ENCODE results near the gene S100PBP.

Gene S100PBP

GRCh38 chr1:32870615-32871363 is 53.3 kb downstream of the S100PBP start, which contains the start of gene FNDC5:
Gene FNDC5 (minus strand): TSS chr1:32870912.
- DNase-seq (ENCODE audit: low spot score) = peak; percentile 83

GRCh38 chr1:32871364-32872191 is 54.1 kb downstream of the S100PBP start:
- no peak for DNase-seq (ENCODE audit: low spot score)

GRCh38 chr1:32872192-32872460 is 54.7 kb downstream of the S100PBP start:
- no peak for DNase-seq (ENCODE audit: low spot score)

GRCh38 chr1:32873484-32873883 is 56.0 kb downstream of the S100PBP start:
- no peak for DNase-seq (ENCODE audit: low spot score)

- DNase-seq (ENCODE audit: low spot score) = no peak
Observed at GRCh38 chr1:32874860-32875752, 57.7 kb downstream of the S100PBP start.

- peak; percentile 83 for DNase-seq (ENCODE audit: low spot score)
Observed at GRCh38 chr1:32876341-32877210, 59.1 kb downstream of the S100PBP start.

GRCh38 chr1:32877211-32878110 is 60.0 kb downstream of the S100PBP start:
- no peak for DNase-seq (ENCODE audit: low spot score)

GRCh38 chr1:32878183-32878582 is 60.7 kb downstream of the S100PBP start:
- peak; percentile 69 for DNase-seq (ENCODE audit: low spot score)

- no peak for DNase-seq (ENCODE audit: low spot score)
Observed at GRCh38 chr1:32878637-32879041, 61.2 kb downstream of the S100PBP start.

- no peak for DNase-seq (ENCODE audit: low spot score)
Observed at GRCh38 chr1:32881291-32881690, 63.8 kb downstream of the S100PBP start.

GRCh38 chr1:32881871-32882850 is 64.7 kb downstream of the S100PBP start:
- no peak for DNase-seq (ENCODE audit: low spot score)

GRCh38 chr1:32883338-32884031 is 66.0 kb downstream of the S100PBP start:
- DNase-seq (ENCODE audit: low spot score) = no peak

GRCh38 chr1:32884032-32884372 is 66.5 kb downstream of the S100PBP start:
- no peak for DNase-seq (ENCODE audit: low spot score)

GRCh38 chr1:32884726-32885125 is 67.3 kb downstream of the S100PBP start:
- DNase-seq (ENCODE audit: low spot score) = no peak

- no peak for DNase-seq (ENCODE audit: low spot score)
Observed at GRCh38 chr1:32885676-32886003, 68.2 kb downstream of the S100PBP start.

- peak; percentile 89 for DNase-seq (ENCODE audit: low spot score)
Observed at GRCh38 chr1:32886004-32886827, 68.8 kb downstream of the S100PBP start, which contains the start of gene HPCA. Gene HPCA (plus strand): TSS chr1:32886491. CDS start chr1:32888899, 2,408 bp downstream.

- no peak for DNase-seq (ENCODE audit: low spot score)
Observed at GRCh38 chr1:32886828-32887414, 69.5 kb downstream of the S100PBP start.

Measured in AG20443 (cell line).